Smooth muscle cell (in vitro differentiated cells): Measurements from ENCODE around the gene HOXA10. TPM values are rescaled to one million over a fixed set of nuclear protein-coding genes. Genes with fewer than 3 reads are reported as not detected.

Source experiments
- DNase-seq: peaks from one replicate; lab custom pipeline; 2025; ENCODE audit not compliant: unreplicated experiment; lab: John Stamatoyannopoulos, UW
- H2AFZ ChIP-seq: fragments of 200-600 bp; sonication (generic); 2 replicates; pipeline ENCODE4 v1.6.0; 2016; ENCODE audit warnings: antibody characterized with exemption, low read depth, mild to moderate bottlenecking
- H3F3A ChIP-seq: fragments of 200-600 bp; sonication (generic); 2 replicates; pipeline ENCODE4 v1.6.0; 2017; ENCODE audit warnings: antibody characterized with exemption, low read depth
- H3K27ac ChIP-seq: fragments of 200-600 bp; sonication (generic); 2 replicates; pipeline ENCODE4 v1.5.1; 2016; ENCODE audit warnings: low read depth, mild to moderate bottlenecking
- H3K27me3 ChIP-seq: fragments of 200-600 bp; sonication (generic); 2 replicates; pipeline ENCODE4 v1.6.1; 2016; ENCODE audit warnings: low read depth, mild to moderate bottlenecking
- H3K36me3 ChIP-seq: fragments of 200-600 bp; sonication (generic); 2 replicates; pipeline ENCODE4 v1.5.1; 2016; ENCODE audit warnings: low read depth
- H3K4me1 ChIP-seq: fragments of 200-600 bp; sonication (generic); 2 replicates; pipeline ENCODE4 v1.5.1; 2016; ENCODE audit warnings: low read depth
- H3K4me2 ChIP-seq: fragments of 200-600 bp; sonication (generic); 2 replicates; pipeline ENCODE4 v1.6.0; 2016; ENCODE audit warnings: mild to moderate bottlenecking
- H3K4me3 ChIP-seq: fragments of 200-600 bp; sonication (generic); 2 replicates; pipeline ENCODE4 v1.5.1; 2016; ENCODE audit warnings: mild to moderate bottlenecking
- H3K79me2 ChIP-seq: fragments of 200-600 bp; sonication (generic); 2 replicates; pipeline ENCODE4 v1.6.0; 2016; ENCODE audit warnings: low read depth, mild to moderate bottlenecking
- H3K9ac ChIP-seq: fragments of 200-600 bp; sonication (generic); 2 replicates; pipeline ENCODE4 v1.6.0; 2016; ENCODE audit warnings: low read depth
- H3K9me3 ChIP-seq: fragments of 200-600 bp; sonication (generic); replicated peaks from 2 replicates; pipeline ENCODE4 v1.5.1; 2016; ENCODE audit warnings: low read depth
- H4K20me1 ChIP-seq: fragments of 200-600 bp; sonication (generic); 2 replicates; pipeline ENCODE4 v1.6.0; 2016; ENCODE audit warnings: low read depth
- WGBS: methylation state at CpG from one replicate; pipeline ENCODE4 v1.1.7; 2016; ENCODE audit warnings: low lambda C conversion rate; 5-methylcytosine and 5-hydroxymethylcytosine counted together
- polyA plus RNA-seq: library from polyadenylated mRNA; unstranded; fragments of >200 nt; fragmentation: Nextera tagmentation; extraction: Ambion mirVana; gene quantifications from 2 replicates; pipeline ENCODE4 v1.2.1, GENCODE V29; 2016
- total RNA-seq: library from RNA; depleted of rRNA; stranded (reverse); fragments of >200 nt; gene quantifications from 2 replicates; pipeline ENCODE4 v1.2.3, GENCODE V29; 2014
- TF ChIP-seq, protein P1 (sequence below): fragments of 200-600 bp; sonication (generic); IDR thresholded peaks from 2 replicates; pipeline ENCODE4 v1.5.1; 2017; ENCODE audit warnings: borderline replicate concordance, mild to moderate bottlenecking, antibody characterized with exemption; ENCODE audit not compliant: insufficient read depth, poor library complexity, severe bottlenecking

HOXA10 gene
- total and polyA plus RNA-seq, 2 experiments from 2014 or later: 37.6 to 53.6 TPM

DNA sequence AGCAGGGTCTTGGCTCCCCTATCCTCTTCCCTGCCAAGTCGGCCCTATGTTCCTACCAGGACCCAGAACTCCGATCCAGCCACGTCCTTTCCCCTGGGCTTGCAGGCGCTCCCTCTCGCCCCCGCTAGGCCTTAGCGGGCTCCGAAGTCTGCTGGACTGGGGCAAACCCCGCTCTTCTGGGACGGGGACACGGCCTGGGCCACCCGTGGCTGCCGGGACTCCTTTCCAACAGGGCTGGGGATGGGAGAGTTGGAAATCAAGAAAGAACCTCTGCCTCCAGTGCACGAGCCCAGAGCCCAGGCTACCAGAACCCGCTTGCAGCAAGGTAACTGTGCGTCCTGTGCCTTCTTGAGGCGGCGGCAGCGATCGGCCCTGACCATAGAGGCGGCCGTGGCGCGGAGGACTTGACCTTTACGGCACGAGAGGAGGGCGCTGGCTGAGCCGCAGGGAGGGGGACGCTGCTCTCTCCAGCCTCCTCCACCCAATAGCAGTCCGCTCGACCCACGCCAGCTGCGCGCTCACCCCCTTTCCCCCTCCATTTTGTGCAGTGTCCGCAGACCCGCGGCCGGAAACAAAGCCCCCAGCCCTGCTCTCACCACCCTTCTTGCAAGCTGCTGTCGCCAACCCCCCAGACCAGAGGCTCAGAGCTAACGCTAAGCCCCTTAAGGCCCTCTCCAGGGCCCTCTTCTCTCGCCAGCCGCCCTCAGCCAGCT lies 17.9 kb upstream of the HOXA10 start:
- peak overlapping the region; percentile 87 for H3K27ac ChIP-seq
- TF ChIP-seq, protein P1, sequence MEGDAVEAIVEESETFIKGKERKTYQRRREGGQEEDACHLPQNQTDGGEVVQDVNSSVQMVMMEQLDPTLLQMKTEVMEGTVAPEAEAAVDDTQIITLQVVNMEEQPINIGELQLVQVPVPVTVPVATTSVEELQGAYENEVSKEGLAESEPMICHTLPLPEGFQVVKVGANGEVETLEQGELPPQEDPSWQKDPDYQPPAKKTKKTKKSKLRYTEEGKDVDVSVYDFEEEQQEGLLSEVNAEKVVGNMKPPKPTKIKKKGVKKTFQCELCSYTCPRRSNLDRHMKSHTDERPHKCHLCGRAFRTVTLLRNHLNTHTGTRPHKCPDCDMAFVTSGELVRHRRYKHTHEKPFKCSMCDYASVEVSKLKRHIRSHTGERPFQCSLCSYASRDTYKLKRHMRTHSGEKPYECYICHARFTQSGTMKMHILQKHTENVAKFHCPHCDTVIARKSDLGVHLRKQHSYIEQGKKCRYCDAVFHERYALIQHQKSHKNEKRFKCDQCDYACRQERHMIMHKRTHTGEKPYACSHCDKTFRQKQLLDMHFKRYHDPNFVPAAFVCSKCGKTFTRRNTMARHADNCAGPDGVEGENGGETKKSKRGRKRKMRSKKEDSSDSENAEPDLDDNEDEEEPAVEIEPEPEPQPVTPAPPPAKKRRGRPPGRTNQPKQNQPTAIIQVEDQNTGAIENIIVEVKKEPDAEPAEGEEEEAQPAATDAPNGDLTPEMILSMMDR: no peak
- H3K27me3 ChIP-seq: no peaks in the 10 kb centered on the region
- H3F3A ChIP-seq: peaks cover 7% of the 10 kb centered on the region
- peaks cover 2% of the 10 kb centered on the region for H3K4me1 ChIP-seq
- 14% methylated on average over 42 of the region's 42 CpGs for WGBS
- H2AFZ ChIP-seq: peak overlapping the region; percentile 73
- H3K4me2 ChIP-seq: peak overlapping the region; percentile 89
- H4K20me1 ChIP-seq: peaks cover 21% of the 10 kb centered on the region
- no peak for DNase-seq
- H3K36me3 ChIP-seq: no peaks in the 10 kb centered on the region
- H3K9me3 ChIP-seq: no peaks in the 10 kb centered on the region
- H3K9ac ChIP-seq: peak overlapping the region; percentile 66
- H3K4me3 ChIP-seq: peak overlapping the region; percentile 67
- peaks cover 100% of the 10 kb centered on the region for H3K79me2 ChIP-seq

DNA sequence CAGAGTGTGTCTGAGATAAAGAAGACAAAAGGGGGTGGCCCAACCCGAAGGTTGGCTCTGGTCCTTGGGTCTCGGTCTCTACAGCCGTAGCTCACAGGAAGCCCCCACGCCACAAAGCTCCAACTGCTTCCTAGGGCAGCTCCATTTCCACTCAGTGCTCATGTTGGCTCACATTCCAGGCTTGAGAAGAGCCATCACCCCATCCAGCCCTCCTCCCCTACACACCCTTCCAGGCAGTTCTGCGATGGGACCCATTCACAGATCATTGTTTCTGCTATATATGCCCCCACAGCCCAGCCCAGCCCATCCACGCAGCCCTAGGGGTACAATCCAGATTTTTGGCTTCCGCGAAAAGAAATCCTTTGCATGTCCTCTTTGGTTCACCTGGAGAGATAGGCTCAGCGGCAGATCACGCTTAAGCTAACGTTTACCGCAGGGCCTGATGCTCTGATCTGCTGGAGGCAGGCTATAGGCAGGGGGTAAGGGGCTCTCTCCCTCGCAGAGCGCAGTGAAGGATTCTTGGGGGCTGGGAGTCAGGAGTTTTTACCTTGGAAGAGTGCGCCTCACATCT lies 17.1 kb upstream of the HOXA10 start:
- H2AFZ ChIP-seq: no peak overlapping the region
- no peak for DNase-seq
- TF ChIP-seq, protein P1: no peak
- peaks cover 14% of the 10 kb centered on the region for H4K20me1 ChIP-seq
- peaks cover 5% of the 10 kb centered on the region for H3K4me1 ChIP-seq
- H3F3A ChIP-seq: peaks cover 9% of the 10 kb centered on the region
- H3K4me3 ChIP-seq: peak overlapping the region; percentile 67
- H3K27me3 ChIP-seq: no peaks in the 10 kb centered on the region
- peak overlapping the region; percentile 89 for H3K4me2 ChIP-seq
- WGBS: 51% methylated on average over 15 of the region's 15 CpGs
- peak overlapping the region; percentile 66 for H3K9ac ChIP-seq
- H3K27ac ChIP-seq: peak overlapping the region; percentile 87
- no peaks in the 10 kb centered on the region for H3K36me3 ChIP-seq
- H3K9me3 ChIP-seq: no peaks in the 10 kb centered on the region
- peaks cover 100% of the 10 kb centered on the region for H3K79me2 ChIP-seq

DNA sequence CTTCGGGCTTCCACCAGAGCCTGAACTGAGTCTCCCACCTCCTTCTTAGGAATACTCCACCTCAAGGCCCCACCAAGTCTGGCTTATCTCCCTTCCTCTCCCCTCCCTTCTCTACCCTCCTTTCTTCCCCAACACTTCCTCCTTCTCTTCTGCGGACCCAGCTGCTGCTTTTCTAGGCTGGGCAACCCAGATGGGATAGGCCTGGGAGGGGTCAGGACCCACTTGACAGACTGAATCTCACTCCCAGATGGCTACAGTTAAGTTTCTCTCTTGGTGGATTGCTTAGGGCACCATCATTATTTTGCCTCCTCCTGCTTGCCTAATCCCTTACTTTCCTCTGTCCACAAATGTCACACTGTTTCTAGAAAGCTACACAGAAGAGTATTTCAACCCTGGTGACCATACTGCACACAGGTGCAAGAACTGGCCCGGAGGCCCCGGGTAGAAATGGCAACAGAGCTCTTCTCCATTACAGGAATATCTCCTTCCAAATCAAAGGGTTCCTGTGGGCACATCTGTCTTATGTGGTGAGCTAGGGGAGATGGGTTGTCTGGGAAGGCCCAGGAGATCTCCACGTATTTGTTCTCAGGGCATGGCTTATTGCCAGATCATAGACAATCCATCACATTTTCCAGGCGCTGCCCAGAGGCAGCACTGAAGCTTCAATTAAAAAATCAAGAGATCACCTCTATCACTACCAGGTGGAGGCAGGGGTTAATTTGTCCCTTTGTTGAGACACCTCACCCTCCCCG lies 16.1 kb upstream of the HOXA10 start:
- H3K27ac ChIP-seq: no peak overlapping the region
- no peaks in the 10 kb centered on the region for H3K27me3 ChIP-seq
- peak overlapping the region; percentile 89 for H3K4me2 ChIP-seq
- TF ChIP-seq, protein P1: no peak
- peaks cover 100% of the 10 kb centered on the region for H3K79me2 ChIP-seq
- H3K4me3 ChIP-seq: peak overlapping the region; percentile 2
- H3K4me1 ChIP-seq: peaks cover 5% of the 10 kb centered on the region
- H2AFZ ChIP-seq: no peak overlapping the region
- peaks cover 9% of the 10 kb centered on the region for H3F3A ChIP-seq
- H3K9me3 ChIP-seq: no peaks in the 10 kb centered on the region
- peaks cover 3% of the 10 kb centered on the region for H4K20me1 ChIP-seq
- no peaks in the 10 kb centered on the region for H3K36me3 ChIP-seq
- DNase-seq: no peak
- no peak overlapping the region for H3K9ac ChIP-seq
- 59% methylated on average over 7 of the region's 7 CpGs for WGBS
